ENCODE measurements around the gene OSBPL5. TPM values are rescaled to one million over a fixed set of nuclear protein-coding genes. Genes with fewer than 3 reads are reported as not detected.

OSBPL5 gene, protein sequence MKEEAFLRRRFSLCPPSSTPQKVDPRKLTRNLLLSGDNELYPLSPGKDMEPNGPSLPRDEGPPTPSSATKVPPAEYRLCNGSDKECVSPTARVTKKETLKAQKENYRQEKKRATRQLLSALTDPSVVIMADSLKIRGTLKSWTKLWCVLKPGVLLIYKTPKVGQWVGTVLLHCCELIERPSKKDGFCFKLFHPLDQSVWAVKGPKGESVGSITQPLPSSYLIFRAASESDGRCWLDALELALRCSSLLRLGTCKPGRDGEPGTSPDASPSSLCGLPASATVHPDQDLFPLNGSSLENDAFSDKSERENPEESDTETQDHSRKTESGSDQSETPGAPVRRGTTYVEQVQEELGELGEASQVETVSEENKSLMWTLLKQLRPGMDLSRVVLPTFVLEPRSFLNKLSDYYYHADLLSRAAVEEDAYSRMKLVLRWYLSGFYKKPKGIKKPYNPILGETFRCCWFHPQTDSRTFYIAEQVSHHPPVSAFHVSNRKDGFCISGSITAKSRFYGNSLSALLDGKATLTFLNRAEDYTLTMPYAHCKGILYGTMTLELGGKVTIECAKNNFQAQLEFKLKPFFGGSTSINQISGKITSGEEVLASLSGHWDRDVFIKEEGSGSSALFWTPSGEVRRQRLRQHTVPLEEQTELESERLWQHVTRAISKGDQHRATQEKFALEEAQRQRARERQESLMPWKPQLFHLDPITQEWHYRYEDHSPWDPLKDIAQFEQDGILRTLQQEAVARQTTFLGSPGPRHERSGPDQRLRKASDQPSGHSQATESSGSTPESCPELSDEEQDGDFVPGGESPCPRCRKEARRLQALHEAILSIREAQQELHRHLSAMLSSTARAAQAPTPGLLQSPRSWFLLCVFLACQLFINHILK
- 10 to 100 TPM; 20.9 to 30.6 TPM for total RNA-seq
- 10 to 100 TPM; 38.9 to 54.0 TPM for polyA plus RNA-seq (ENCODE audit: insufficient read length in 2 of 2)
- long read RNA-seq, donor 1, partial matches to known transcripts = 0 of 5 reads
- long read RNA-seq, donor 1, other reads (novel, unspliced or antisense) = 0 of 5 reads
- long read RNA-seq, donor 2, partial matches to known transcripts = 0 of 5 reads
- long read RNA-seq, donor 2, other reads (novel, unspliced or antisense) = 0 of 5 reads
- long read RNA-seq, donor 3, partial matches to known transcripts = 0 of 5 reads
- long read RNA-seq, donor 3, other reads (novel, unspliced or antisense) = 0 of 5 reads
- long read RNA-seq, donor 4, partial matches to known transcripts = 0 of 1 reads
- long read RNA-seq, donor 4, other reads (novel, unspliced or antisense) = 0 of 1 reads

DNA sequence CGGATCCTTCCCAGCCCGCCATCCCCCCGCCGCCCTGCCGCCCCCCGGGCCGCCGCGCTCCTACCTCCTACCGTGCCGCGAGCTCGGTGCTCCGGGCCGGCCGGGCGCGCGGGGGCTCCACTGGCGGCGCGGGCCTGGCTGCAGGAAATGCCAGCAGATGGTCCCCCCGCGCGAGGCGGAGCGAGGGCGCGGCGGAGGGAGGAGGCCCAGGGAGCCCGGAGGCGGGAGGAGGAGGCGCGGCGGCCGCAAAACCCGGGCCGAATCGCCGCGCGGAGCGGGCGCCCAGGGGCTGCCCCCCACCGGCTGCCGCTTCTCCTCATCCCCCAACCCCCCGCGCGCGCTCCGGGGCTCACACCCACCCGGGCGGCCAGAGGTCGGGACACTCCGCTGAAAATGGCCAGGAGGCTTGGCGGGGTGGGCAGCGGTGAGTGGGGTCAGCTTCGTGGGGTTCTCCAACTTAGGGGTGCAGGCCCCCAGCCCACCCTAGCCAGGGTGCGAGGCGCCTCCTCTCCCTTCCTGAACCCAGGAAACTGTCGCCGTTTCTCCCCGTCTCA is at the start of gene OSBPL5:
OSBPL5 (minus strand) TSS at position 159 of the 554 bp plus-strand sequence. CDS start 36,162 bp downstream, outside the sequence.
- H3K9me3 ChIP-seq (ENCODE audit: control insufficient read depth, insufficient read depth, low read length) = no peaks in the 10 kb centered on the region
- peak within 1 kb of the TSS; percentile 69 for H3K4me3 ChIP-seq (ENCODE audit: low read depth, low read length)
- DNase-seq (ENCODE audit: low read depth in 4 of 6, low spot score in 6 of 6) = peak in 5 of 6 donors; percentile 55 to 94 (median 69)
- WGBS (ENCODE audit: insufficient coverage) = 2% methylated on average over 45 of the region's 63 CpGs
- H3K36me3 ChIP-seq (ENCODE audit: control insufficient read depth, insufficient read depth, low read length) = peaks cover 3% of the 10 kb centered on the region
- H3K4me1 ChIP-seq (ENCODE audit: control insufficient read depth, insufficient read depth, low read length) = peaks cover 72% of the 10 kb centered on the region
- no peak within 1 kb of the TSS for H3K27ac ChIP-seq (ENCODE audit: low read depth, low read length)
- H3K27me3 ChIP-seq (ENCODE audit: control insufficient read depth, insufficient read depth, low read length) = peaks cover 3% of the 10 kb centered on the region

DNA sequence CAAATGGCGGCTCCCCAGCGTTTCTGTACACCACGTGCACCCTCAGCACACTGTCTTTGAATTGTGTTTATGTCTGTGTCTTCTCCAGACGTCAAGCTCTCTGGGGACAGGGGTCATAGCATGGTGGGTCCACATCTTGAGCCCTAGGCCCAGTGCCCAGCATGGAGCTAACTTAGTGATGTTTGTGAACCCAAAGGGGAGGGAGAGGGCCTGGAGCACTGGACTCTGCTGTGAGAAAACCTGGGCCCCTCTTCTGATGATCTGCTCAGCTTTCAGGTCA is 49.2 kb upstream of the OSBPL5 start:
- Histone ChIP-seq H3K27me3 (ENCODE audit: control insufficient read depth, insufficient read depth, low read length) (peaks cover 2% of the 10 kb centered on the region), H3K27ac (ENCODE audit: low read depth, low read length) (no peak overlapping the region)

DNA sequence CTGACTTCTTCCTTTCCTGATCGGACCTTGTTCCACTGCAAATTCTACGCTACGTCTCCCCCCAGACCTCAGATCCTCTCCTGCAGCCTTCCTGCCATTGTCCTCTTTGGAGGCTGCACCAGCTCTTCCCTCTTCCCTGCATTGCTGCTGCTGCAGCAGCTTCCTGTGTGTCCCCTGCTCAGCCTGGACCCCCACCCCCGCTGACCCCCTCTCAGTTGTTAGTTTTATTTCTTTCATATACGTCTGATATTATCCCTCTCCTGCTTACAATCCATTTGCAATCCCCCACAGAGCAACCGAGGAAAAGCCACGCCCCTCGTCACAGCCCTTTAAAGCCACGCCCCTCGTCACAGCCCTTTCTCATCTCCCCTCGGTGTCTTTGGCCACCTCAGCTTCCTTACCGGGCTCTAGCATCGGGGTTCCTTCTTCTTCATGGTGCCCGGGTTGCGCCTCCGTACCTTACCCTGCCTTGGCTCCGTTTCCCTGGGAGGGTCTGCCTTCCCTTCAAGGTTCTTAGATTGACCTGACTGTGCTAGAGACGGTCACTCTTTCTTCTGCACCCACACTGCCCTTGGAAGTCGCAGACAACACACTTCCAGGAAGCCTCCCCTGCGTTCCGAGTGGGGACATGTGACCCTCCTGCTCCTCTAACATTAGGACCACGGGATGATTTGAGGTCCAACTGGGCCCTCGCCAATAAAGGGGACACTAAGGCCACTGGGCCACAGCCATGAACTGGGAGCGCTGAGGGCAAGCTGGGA is 48.7 kb upstream of the OSBPL5 start:
- no peak for DNase-seq (ENCODE audit: low read depth in 4 of 6, low spot score in 6 of 6)
- peaks cover 7% of the 10 kb centered on the region for H3K4me1 ChIP-seq (ENCODE audit: control insufficient read depth, insufficient read depth, low read length)
- H3K27me3 ChIP-seq (ENCODE audit: control insufficient read depth, insufficient read depth, low read length) = peaks cover 2% of the 10 kb centered on the region
- no peak overlapping the region for H3K4me3 ChIP-seq (ENCODE audit: low read depth, low read length)
- WGBS (ENCODE audit: insufficient coverage) = 65% methylated on average over 23 of the region's 24 CpGs
- H3K27ac ChIP-seq (ENCODE audit: low read depth, low read length) = no peak overlapping the region
- H3K9me3 ChIP-seq (ENCODE audit: control insufficient read depth, insufficient read depth, low read length) = peaks cover 4% of the 10 kb centered on the region
- H3K36me3 ChIP-seq (ENCODE audit: control insufficient read depth, insufficient read depth, low read length) = no peaks in the 10 kb centered on the region

More for the DNA sequence above, 49.2 kb upstream of the OSBPL5 start:
- H3K4me1 ChIP-seq (ENCODE audit: control insufficient read depth, insufficient read depth, low read length) = peaks cover 7% of the 10 kb centered on the region
- DNase-seq (ENCODE audit: low read depth in 4 of 6, low spot score in 6 of 6) = no peak
- no peak overlapping the region for H3K4me3 ChIP-seq (ENCODE audit: low read depth, low read length)
- no peaks in the 10 kb centered on the region for H3K36me3 ChIP-seq (ENCODE audit: control insufficient read depth, insufficient read depth, low read length)
- H3K9me3 ChIP-seq (ENCODE audit: control insufficient read depth, insufficient read depth, low read length) = peaks cover 4% of the 10 kb centered on the region
- 86% methylated on average over 4 of the region's 4 CpGs for WGBS (ENCODE audit: insufficient coverage)

DNA sequence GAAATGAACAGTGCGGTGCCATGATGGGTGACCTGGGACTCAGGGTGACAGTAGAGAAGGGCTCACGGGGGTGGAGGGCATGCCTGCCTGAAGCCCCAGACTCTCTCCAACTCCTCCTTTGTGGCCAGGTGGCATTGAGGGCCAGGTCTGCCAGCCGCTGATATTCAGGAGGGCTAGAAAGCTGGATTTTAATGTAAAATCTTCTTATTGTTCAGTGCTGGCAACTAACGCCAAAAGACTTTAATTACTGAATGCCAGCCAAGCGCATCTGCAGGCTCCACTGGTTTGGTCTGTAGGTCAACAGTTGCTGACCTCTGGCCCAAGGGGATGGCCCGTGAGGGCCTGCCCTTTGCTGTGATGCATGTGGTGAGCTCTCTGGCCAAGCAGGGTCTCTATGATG is 43.2 kb upstream of the OSBPL5 start:
- no peak overlapping the region for H3K27ac ChIP-seq (ENCODE audit: low read depth, low read length)
- DNase-seq (ENCODE audit: low read depth in 4 of 6, low spot score in 6 of 6) = no peak
- 78% methylated on average over 3 of the region's 6 CpGs for WGBS (ENCODE audit: insufficient coverage)
- H3K36me3 ChIP-seq (ENCODE audit: control insufficient read depth, insufficient read depth, low read length) = no peaks in the 10 kb centered on the region
- H3K27me3 ChIP-seq (ENCODE audit: control insufficient read depth, insufficient read depth, low read length) = peaks cover 12% of the 10 kb centered on the region
- H3K9me3 ChIP-seq (ENCODE audit: control insufficient read depth, insufficient read depth, low read length) = peaks cover 4% of the 10 kb centered on the region
- H3K4me1 ChIP-seq (ENCODE audit: control insufficient read depth, insufficient read depth, low read length) = peaks cover 6% of the 10 kb centered on the region
- H3K4me3 ChIP-seq (ENCODE audit: low read depth, low read length) = no peak overlapping the region

DNA sequence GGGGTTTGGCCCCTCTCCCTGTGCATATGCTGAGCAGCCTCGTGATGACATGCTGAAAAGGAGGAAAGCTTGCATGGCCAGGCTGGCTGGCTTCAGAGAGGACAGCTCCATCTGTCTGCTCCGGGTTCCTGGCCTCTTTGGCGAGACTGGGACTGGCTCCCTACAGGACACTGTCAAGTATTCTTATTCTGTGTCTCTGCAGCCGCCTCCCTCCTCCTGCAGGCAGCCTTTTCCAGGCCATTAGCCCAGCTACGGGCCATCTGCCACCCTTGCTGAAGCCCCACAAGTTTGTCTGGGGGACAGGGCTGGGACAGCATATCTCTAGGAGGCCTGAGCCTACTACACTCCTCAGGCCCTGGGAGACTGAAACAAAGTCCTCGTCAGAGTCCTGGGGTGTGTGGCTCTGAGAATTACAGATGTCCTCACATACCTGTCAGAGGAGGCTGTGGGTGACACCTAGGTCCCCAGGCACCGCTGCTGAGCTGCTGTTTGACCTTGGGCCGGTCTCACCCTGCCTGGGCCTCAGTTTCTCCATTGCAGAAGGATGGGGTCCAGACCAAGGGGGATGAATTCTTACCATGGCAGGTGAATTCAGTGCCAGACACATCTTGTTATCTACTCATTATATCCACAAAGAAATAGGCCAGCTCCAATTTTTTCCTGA is 42.5 kb upstream of the OSBPL5 start:
- Histone ChIP-seq H3K27ac (ENCODE audit: low read depth, low read length) (no peak overlapping the region), H3K27me3 (ENCODE audit: control insufficient read depth, insufficient read depth, low read length) (peaks cover 19% of the 10 kb centered on the region), H3K36me3 (ENCODE audit: control insufficient read depth, insufficient read depth, low read length) (no peaks in the 10 kb centered on the region), H3K4me1 (ENCODE audit: control insufficient read depth, insufficient read depth, low read length) (peaks cover 12% of the 10 kb centered on the region), H3K4me3 (ENCODE audit: low read depth, low read length) (no peak overlapping the region), H3K9me3 (ENCODE audit: control insufficient read depth, insufficient read depth, low read length) (peaks cover 4% of the 10 kb centered on the region)
- WGBS (ENCODE audit: insufficient coverage) = 69% methylated on average over 8 of the region's 8 CpGs
- peak in 1 of 6 donors; percentile 10 for DNase-seq (ENCODE audit: low read depth in 4 of 6, low spot score in 6 of 6)

DNA sequence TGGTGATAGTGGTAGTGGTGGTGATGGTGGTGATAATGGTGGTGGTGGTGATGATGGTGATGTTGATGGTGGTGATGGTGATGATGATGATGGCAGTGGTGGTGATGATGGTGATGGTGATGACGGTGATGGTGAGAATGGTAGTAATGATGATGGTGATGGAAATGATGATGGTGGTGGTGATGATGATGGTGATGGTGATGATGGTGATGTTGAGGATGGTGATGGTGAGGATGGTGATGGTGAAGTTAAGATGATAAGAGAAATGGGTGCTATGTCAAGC is 41.8 kb upstream of the OSBPL5 start:
- H3K4me1 ChIP-seq (ENCODE audit: control insufficient read depth, insufficient read depth, low read length) = peaks cover 13% of the 10 kb centered on the region
- H3K27ac ChIP-seq (ENCODE audit: low read depth, low read length) = no peak overlapping the region
- 100% methylated on average over 1 of the region's 1 CpG for WGBS (ENCODE audit: insufficient coverage)
- peaks cover 4% of the 10 kb centered on the region for H3K9me3 ChIP-seq (ENCODE audit: control insufficient read depth, insufficient read depth, low read length)
- H3K27me3 ChIP-seq (ENCODE audit: control insufficient read depth, insufficient read depth, low read length) = peaks cover 27% of the 10 kb centered on the region
- H3K4me3 ChIP-seq (ENCODE audit: low read depth, low read length) = no peak overlapping the region
- DNase-seq (ENCODE audit: low read depth in 4 of 6, low spot score in 6 of 6) = no peak
- H3K36me3 ChIP-seq (ENCODE audit: control insufficient read depth, insufficient read depth, low read length) = no peaks in the 10 kb centered on the region

DNA sequence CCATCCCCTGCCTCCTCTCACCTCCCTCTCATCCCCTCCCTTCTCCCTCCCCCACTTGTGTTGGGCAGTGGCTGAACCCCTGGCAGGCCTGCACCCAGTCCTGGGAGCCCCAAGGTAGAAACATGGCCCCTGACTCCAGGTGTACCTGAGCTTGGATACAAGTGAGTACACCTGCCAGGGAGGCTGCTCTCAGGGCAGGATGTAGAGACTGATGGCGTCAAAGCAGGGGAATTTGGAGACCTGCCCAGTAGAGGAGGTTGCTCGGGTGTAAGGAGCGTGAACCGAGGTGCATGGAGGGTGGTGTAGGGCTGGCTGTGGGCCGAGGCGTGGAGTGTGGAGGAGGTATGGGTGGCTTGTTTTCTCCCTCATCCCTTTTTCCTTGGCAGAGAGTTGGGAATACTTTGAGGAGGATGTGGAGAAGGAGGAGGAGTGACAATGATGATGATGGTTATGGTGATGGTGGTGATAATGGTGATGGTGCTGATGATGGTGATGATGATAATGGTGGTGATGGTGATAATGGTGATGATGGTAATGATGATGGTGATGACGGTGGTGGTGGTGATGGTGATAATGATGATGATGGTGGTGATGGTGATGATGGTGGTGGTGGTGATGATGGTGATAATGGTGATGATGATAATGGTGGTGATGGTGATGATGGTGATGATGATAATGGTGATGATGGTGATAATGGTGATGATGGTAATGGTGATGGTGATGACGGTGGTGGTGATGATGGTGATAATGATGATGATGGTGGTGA is 41.2 kb upstream of the OSBPL5 start:
- Histone ChIP-seq H3K27ac (ENCODE audit: low read depth, low read length) (no peak overlapping the region), H3K27me3 (ENCODE audit: control insufficient read depth, insufficient read depth, low read length) (peaks cover 28% of the 10 kb centered on the region), H3K9me3 (ENCODE audit: control insufficient read depth, insufficient read depth, low read length) (peaks cover 2% of the 10 kb centered on the region), H3K4me1 (ENCODE audit: control insufficient read depth, insufficient read depth, low read length) (peaks cover 13% of the 10 kb centered on the region), H3K36me3 (ENCODE audit: control insufficient read depth, insufficient read depth, low read length) (no peaks in the 10 kb centered on the region), H3K4me3 (ENCODE audit: low read depth, low read length) (no peak overlapping the region)
- no peak for DNase-seq (ENCODE audit: low read depth in 4 of 6, low spot score in 6 of 6)
- 84% methylated on average over 8 of the region's 8 CpGs for WGBS (ENCODE audit: insufficient coverage)

All from spinal cord (tissue), 10 donors.